Inferior parietal cortex (tissue), 1 donor: ENCODE data around the gene MRPS22.
A peak's percentile ranks its signal among the peaks of the same experiment; 100 is the strongest.
"Not testable (repeated sequence)": the region's sequence is repeated elsewhere in the genome, so short reads cannot be mapped to it uniquely, and the experiment has no call there.

Source experiments
- DNase-seq: peaks from one replicate; pipeline ENCODE4 v3.0.0-alpha.2; 2016; ENCODE audit errors: extremely low spot score

The MRPS22 gene

DNA sequence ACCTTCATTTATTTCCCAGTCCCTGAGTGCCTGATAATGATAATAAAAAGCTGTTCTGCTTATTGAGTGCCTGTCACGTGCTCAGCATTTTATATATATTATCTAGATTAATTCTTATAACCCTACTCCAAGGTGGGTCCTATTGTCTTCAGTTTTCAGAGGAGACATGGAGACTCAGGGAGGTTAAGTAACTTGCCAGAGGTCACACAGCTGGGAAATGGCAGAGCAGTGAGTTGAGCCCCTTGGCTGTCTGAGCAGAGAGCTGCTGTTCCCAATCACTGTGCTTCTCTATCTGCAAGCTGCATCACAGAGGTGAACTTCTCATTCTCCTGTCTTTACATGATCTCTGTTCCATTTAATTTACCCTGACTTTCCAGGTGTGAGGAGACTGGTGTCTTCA is 32.3 kb upstream of the MRPS22 start:
- DNase-seq = no peak

DNA sequence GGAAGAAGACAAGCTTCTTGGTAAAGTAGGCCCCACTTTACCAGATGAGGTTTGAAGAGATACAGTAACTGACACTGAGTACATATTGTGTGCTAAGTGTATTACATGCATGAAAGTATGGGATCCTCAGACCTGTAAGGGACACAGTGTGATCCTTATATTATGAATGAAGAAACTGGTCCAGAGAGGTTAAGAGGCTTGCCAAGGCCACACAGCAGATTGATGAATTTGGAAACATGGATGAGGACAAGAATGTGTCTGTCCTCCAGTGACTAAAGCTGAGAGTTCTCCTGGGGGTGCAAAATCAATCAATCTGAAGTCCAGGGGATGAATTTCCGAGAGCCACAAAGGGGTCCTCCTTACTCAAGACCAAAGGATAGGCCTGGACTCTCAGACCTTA is 31.4 kb upstream of the MRPS22 start:
- no peak for DNase-seq

DNA sequence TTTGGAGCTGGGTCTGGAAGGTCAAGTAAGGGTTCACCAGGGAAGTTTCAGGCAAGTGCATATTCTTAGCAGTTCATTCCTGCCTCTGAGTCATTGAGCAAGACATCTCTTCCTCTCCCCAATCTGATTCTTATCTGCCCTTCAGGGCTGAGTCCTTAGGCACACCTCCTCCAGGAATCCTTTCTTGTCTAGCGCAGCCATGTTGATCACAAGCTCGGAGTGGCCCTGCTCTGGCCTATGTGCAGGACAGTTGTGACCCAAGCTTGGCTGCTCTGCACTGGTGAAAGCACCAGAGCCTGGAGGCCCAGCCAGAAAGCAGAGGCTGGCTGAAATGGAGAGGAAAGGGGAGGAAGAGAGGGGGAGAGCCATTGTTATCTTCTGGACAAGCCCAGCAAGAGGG is 30.9 kb upstream of the MRPS22 start:
- no peak for DNase-seq

DNA sequence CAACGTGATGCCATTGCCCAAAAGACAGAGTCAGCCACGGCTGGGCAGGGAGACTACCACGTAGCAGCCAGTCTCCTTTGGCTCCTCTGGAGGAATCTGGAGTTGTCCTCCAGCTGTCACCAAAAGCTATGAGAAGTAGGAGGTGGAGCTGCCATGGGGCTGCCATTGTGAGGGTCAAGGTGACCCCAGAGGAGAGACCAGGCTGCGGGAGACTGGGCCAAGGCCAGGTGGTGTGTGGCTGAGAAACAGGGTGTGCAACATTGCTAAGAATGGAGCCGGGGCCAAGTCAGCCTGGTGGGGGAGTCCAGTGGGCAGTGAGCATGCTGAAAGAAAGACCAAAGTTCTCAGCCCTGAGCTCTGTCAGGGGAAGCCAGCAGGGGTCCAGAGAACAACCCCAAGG is 29.9 kb upstream of the MRPS22 start:
- no peak for DNase-seq

- no peak for DNase-seq
These were observed 26.6 kb upstream of the MRPS22 start for GRCh38 chr3:139317215-139317614.

DNA sequence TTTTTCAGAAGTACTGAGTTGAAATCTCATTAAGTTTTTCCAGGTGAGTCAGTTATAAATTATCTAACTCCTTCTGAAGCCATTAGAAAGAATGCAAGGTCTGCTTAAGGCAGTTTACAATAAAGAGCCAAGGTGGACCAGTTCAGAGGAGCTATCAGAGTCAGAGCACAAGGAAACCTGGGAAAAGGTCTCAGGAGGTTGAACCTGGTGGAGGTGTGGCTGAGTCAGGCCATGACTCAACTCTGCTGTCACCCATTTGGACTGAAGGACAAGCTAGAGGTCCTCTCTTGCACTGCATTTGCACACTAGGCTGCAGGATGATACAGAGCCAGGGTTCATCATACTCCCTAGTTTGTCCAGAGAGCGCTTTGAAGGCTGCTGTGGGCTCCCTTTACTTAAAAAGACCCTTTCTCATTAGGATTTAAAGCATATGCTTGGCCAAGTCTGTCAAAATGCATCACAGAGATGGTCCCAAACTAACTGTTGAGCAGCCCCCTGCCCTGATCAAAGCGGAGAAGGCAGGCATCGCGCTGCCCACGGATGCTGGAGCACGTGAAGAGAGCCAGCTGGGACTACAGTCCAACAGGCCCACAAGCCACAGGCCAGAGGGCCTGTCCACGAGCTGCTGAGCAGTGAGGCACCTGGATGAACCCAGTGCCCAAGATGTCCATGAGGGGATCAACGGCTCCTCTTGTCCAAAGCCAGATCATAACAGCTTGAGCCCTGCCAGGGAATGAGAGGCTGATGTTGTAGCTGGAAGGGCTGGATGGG is 26.0 kb upstream of the MRPS22 start:
- DNase-seq = no peak

GRCh38 chr3:139318431-139318816 is 25.4 kb upstream of the MRPS22 start:
- DNase-seq = no peak

- no peak for DNase-seq
These were observed 25.0 kb upstream of the MRPS22 start for GRCh38 chr3:139318826-139319225.

DNA sequence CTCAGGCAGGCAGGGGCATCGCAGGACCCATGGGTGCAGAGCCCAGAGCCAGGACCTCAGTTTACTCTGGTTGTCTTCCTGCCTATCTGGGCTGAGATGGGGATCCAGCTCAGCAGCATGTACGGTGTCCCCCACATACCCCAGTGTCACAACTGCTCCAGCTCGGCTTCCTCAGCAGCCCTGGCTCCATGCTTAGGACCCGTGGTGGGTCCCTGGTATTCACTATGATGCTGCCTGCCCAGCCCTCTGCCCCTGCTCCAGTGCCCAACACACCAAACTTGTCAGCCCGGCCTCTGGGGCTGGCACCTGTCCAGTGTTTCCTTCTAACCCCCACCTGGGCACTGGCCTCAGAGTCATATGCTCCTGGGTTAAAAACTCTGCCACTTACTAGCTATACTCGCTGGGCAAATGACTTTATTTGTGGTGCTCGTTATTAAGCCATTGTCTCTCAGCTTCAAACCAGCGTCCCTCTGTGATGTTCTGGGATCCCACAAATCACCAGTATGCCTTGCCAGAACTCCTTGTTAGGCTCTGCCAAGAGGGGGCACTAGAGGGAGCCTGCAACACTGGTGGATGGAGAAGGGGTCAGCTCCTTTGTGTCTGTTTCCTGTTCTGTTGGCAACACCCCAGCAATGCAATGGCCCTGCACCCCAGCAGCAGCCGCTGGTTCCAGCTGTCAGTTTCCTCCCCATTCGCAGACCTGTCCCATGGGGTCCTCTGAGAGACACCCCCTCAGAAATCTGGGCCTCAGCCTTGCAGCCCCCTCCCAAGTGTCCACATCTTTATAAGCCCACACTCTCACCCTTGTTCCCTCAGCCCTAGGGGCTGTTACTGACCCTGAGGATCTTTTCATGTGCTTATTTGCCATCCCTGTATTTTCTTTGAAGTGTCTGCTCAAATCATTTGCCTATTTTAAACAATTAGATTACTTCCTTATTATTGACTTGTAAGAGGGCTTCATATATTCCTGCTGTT is 24.1 kb upstream of the MRPS22 start:
- no peak for DNase-seq

GRCh38 chr3:139320551-139321309 is 23.1 kb upstream of the MRPS22 start:
- no peak for DNase-seq

DNA sequence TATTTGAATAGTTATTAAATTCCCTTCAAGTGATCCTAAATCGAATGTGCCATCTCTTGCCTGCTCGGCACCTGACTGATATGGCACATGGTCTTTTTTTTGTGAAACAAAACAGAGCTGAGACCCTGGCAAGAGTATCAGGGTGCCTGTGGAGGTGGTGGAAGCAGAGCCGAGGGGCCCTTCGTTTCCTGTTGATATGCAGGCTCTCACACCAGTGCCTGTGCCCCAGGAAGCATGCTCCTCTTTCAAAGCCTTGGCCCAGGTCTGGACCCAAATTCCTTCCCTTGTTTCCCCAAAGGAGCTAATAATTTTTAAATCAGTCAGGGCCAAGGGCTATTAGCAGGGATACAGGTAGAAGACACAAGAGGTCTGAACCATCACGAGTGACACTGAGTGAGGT is 21.5 kb upstream of the MRPS22 start:
- DNase-seq = no peak

DNA sequence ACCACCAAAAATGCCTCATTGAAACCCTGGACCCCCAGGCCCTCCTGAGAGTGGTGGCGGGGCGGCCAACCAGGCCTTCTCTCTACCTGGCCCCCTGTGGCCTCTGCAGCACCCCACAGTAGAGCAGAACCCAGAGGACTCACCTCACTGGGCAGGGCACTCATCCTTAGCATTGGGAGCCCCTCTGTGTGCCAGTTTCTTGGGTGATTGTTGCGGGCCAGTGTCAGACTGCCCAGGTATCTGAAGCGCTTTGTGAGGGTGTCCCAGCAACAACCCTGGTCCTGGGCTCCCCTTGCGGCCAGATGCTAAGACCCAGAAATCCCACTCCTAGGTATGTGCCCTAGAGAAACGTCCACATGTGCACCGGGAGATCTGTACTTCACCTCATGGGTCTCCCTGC is 20.7 kb upstream of the MRPS22 start:
- no peak for DNase-seq

DNA sequence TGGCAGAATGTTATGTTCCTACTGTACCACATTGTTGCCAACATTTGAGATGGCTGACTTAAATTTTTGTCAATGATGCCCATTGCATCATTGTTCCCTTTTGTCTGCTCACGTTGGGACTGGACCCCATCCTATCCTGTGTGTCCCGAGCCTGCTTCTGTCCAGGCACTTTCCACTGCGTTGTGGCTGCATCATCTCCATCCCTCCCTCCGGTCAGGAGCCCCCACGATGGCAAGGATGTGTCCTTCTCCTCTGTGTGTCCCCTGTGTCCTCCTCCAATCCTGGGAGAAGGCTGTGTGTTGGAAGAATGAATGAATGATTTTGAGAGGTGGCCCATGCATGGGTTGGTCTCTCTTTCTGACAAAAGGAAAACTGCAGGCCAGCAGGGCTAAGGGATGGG is 19.4 kb upstream of the MRPS22 start:
- no peak for DNase-seq

GRCh38 chr3:139325551-139325950 is 18.3 kb upstream of the MRPS22 start:
- DNase-seq = no peak

GRCh38 chr3:139326131-139326530 is 17.7 kb upstream of the MRPS22 start:
- no peak for DNase-seq

DNA sequence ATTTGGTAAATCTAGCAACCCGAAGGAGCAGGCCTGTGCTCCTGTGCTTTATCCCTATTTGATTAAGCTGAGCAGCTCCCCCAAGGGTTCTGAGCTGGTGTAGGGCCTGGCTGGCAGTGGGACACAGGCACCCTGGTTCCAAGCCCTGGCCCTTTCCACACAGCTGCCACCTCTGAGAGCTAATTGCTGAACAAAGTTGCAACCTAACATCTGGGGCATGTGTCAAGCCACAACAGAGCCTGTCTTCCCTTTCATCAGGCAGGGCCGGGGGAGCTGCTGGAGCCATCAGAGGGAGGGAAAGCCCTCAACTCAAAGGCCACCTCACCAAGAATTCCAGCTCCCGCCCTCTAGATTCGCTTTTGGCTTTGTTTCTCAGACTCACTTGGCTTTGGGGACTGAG is 17.1 kb upstream of the MRPS22 start:
- no peak for DNase-seq

GRCh38 chr3:139327231-139327630 is 16.6 kb upstream of the MRPS22 start:
- no peak for DNase-seq

DNA sequence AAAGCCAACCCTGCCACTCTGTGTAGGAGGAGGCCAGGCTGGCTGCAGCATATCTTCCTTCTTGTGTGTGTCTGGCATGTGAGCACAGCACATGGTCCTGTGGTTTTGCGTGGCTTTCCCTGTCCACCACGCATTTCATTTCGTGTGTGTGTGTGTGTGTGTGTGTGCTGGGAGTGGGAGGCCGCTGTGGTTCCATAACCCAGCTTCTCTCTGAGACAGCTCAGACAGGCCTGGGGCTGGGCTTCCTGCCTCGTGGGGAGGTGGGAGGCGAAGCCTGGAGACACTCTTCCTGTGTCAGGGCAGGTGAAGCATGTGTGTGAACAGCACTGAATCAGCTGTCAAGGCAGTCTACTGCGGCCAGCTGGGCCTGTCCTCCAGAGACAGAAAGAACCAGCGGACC is 16.0 kb upstream of the MRPS22 start:
- no peak for DNase-seq

GRCh38 chr3:139328356-139328755 is 15.5 kb upstream of the MRPS22 start:
- DNase-seq = no peak

DNA sequence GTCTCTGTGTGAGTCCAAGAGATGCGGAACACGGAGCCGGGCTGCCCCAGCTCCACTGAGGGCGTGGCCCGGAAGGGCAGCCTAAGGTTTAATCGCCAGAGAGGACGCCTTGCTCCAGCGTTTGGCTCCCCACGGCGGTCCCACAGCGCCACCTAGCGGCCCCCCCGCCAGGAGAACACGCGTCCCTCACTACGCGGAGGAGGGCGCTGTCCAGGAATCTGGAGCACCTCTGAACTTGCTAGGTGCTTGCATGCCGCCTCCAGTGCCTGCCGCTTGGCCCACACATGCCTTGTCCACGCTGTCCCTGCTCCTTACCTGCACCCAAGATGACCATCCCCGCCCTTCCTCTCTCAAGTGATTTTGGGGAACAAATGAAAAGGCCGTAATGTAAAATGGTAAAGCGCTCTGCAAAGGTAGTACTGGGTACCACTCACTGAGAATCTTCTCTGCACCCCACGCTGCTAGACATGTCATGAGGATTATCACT is 14.4 kb upstream of the MRPS22 start:
- peak; percentile 91 for DNase-seq

GRCh38 chr3:139332092-139332491 is 11.7 kb upstream of the MRPS22 start:
- no peak for DNase-seq

DNA sequence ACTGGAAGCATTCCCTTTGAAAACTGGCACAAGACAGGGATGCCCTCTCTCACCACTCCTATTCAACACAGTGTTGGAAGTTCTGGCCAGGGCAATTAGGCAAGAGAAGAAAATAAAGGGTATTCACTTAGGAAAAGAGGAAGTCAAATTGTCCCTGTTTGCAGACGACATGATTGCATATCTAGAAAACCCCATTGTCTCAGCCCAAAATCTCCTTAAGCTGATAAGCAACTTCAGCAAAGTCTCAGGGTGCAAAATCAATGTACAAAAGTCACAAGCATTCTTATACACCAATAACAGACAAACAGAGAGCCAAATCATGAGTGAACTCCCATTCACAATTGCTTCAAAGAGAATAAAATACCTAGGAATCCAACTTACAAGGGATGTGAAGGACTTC is 9.1 kb upstream of the MRPS22 start:
- not testable (repeated sequence) for DNase-seq
